HTERT RPE-1 (cell line): ENCODE data around the gene SPATA13.

Experiments used
- in situ Hi-C: fragments of 300-500 bp; cut with MboI; formaldehyde crosslinking; loops from 4 replicates; pipeline ENCODE4 v1.14.3; 2020; ENCODE audit warnings: low sequenced_read_pairs

Gene SPATA13

DNA sequence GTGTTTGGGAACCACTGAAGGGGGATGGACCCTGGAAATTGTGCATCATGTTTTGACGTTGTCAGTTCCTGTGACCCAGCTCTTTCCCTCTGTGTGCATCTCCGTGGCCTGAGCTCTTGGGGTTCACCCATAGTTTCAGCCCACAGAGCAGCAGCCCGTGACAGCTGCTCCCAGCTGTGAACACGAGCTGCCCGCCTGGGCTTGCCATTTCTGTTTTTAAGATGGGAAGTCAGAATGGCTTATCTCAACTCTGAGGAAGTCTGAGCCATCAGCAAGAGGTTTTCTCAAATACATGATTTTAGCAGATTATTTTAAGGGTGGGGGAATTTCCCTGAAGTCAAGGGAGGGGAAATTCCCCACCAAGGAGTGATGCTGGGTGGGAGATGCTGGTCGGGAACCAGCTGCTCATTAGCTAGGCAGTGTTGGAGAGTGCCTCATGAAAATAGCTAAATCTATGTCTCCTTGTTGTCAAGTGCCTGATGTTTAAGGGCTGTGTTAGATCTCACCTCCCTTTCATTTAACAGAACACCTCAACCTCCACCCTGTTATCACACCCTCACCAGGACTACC, 114.0 kb downstream of the SPATA13 start:
- in situ Hi-C loops: no loop called here

DNA sequence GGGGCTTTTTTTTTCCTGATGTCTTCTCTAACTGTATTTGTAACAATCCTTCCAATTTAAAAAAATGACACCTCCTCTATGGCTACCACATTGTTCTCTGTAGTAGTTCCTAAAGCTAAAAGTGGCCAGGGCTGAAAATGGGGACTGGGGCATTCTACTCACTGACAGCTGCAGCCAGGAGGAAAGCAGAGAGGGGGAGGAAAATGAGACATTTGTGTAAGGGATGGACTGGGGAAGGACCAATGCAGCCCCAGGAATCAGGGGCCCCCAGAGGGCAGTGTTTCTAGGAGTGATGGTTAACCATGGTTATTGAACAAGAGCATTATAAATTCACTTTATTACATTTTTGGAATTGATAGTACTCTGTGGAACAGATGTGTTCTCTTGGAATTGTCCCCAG, 114.5 kb downstream of the SPATA13 start:
- in situ Hi-C loops: no loop called here

- in situ Hi-C loops: no loop called here
Observed at GRCh38 chr13:24276306-24276705, 115.8 kb downstream of the SPATA13 start.

DNA sequence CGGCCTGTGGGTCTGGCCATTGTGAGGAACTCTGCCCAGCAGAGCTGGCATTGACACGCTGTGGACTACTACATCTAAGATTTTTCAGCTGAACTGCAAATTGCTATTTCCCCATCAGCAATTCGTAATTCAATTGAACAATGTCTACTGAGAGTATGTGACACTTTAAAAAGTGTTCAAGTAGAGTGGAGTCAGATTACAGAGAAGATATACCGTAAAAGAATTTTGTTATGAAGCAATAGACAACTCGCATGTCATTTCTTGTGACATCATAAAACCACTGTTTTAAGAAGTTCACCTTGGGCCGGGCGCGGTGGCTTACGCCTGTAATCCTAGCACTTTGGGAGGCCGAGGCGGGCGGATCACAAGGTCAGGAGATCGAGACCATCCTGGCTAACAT, 116.3 kb downstream of the SPATA13 start:
- in situ Hi-C loops: no loop called here

DNA sequence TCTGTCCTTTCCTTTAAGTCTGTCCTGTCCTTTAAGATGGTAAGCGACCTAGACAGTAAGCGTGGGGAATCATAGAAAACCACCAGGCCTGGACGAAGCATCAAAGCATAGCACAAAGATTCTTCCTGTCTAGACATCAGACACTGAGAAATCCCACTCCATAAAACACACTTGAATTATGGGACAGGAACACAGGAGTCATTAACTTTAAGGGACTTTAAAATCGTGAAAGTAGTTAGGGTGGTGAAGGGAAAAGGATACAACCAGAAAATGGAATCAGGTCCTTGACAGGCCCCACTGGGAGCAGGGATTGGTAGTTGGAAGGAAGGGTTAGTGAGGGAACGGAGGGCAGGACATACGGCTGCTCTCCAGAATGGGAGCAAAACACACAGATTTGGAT, 117.2 kb downstream of the SPATA13 start:
- in situ Hi-C loops: no loop called here

GRCh38 chr13:24279327-24280110, 119.0 kb downstream of the SPATA13 start:
- in situ Hi-C loops: no loop called here

- in situ Hi-C loops: no loop called here
Observed at GRCh38 chr13:24280720-24281119, 120.2 kb downstream of the SPATA13 start.

DNA sequence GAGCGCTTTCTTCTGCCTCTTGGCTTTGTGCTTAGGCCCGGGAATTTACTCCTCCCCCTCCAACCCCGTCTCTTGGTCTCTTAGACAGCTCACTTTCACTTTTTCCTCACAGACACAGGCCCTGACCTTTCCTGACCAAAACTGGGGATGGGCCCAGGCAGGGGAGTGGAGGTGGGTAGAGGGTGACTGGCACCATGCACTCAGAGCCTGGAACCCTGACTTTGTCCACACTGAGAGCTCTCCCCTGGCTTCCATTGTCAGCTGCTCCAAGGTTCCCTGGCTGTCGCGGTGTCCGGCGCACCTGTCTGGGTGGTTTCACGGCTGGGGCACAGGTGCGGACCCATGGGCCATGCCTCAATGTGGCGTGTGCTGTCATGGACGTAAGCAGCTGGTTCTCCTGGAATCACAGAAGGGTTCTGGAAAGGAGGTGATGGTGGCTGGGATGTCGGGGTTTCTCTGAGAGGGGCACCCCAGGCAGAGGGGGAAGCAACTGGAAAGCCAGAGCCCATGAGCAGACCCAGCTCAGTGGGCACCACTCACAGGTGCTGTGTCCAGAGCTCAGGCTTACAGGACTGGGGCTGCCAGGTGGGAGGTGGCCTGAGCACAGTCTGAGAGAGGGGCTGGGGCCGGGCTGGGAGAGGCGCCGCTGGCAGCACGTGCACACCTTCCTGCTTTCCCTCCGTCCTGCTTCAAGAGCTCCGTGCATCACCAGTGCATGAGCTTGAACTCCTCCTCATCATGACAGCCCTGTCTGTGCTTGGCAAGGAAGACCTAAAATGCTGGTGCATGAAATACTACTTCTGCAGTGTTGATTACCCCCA, 120.9 kb downstream of the SPATA13 start:
- in situ Hi-C loops: no loop called here

- in situ Hi-C loops: no loop called here
Observed at GRCh38 chr13:24282256-24282655, 121.7 kb downstream of the SPATA13 start.

- in situ Hi-C loops: no loop called here
Observed at GRCh38 chr13:24284889-24285565, 124.5 kb downstream of the SPATA13 start.

- in situ Hi-C loops: no loop called here
Observed at GRCh38 chr13:24286624-24287023, 126.1 kb downstream of the SPATA13 start.

DNA sequence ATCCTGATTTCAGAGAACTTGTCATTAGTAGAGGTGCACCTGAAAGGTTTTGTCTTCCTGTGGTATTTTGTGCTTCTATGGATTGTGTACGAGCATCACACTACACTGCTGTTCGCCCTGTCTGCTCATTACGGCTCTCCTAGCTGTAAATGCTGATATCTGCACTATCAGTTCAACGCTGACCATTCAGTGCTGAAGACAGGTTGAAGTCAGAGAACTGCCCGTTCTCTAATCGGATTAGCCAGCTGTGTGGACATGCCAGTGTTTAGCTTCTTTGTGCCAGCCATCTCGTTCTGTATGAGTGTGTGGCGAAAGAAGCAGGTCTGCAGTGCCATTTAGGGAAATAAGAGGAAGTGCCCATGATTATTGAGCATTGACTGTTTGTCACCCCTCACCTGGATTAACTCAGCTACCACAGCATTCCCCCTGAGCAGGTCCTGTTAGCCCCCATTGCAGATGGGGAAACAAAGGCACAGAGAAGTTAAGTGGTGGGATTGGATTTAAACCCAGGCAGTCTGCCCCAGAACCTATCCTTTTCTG, 127.3 kb downstream of the SPATA13 start:
- in situ Hi-C loops: no loop called here

DNA sequence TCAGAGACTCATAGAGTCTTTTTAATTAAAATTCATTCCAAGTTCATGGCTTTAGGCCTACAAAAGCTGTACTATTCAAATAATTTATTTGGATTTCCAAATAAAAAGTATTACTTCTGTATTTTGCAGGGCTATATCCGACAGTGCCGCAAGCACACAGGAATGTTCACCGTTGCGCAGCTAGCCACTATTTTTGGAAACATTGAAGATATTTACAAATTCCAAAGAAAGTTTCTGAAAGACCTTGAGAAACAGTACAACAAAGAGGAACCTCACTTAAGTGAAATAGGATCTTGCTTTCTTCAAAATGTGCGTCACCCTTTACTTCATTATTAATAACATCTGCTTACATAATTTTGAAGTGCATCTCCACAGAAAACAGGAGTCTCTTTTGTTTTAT, 128.3 kb downstream of the SPATA13 start:
- in situ Hi-C loops: no loop called here

DNA sequence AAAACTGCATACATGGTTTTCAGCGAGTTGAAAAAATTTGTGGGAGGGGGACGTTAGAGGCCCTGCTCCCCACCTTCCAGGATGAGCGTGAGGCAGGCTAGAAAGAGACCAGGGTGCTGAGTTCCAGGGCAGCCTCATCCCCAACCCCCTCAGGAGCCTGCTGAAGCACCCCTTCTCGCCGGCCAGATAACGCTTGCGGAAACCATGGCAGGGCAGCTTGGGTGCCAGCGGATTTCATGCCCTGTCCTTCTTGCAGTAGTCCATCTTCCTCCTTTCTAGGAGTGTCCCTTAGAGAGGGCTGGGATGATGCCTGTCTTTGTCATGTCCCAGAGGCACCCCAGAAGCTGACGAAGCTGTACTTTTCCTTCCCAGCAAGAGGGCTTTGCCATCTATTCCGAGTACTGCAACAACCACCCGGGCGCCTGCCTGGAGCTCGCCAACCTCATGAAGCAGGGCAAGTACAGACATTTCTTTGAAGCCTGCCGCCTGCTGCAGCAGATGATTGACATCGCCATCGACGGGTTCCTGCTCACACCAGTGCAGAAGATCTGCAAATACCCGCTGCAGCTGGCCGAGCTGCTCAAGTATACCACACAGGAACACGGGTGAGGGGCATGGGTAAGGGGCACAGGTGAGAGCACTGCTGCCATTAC, 129.9 kb downstream of the SPATA13 start:
- in situ Hi-C loops: no loop called here

DNA sequence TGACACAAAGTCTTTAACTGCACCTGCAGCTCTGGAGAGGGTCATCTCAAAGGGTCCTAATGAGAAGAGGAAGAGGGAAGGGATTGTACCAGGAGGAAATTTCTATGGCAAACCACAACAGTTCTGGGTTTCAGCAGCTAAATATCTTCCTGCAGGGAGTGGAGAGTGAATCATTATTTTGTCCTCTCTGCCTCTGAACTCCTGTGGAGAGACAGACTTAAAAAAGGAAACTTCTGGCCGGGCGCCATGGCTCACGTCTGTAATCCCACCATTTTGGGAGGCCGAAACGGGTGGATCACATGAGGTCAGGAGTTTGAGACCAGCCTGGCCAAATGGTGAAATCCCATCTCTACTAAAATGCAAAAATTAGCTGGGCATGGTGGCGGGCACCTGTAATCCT, 132.0 kb downstream of the SPATA13 start:
- in situ Hi-C loops: no loop called here

DNA sequence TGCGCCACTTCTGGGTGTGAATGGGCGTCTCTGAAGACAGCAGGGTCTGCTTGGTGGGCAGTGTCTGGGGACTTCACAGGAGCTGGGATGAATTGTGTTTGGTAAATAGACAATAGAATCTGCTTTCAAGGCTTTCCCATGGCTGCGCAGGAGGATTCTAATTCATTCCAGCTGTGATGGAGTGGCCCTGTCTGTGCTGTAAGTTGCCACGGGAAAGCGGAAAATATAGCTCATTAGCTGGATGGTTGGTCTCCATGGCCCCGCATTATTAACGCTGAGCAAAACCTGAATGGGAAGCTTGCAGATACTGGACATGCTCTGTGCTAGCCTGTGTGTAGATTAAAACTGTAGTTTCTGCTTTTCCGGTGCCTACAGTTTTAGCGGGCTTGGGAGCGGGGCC, 133.2 kb downstream of the SPATA13 start:
- in situ Hi-C loops: no loop called here

- in situ Hi-C loops: no loop called here
Observed at GRCh38 chr13:24299488-24300114, 139.1 kb downstream of the SPATA13 start.

GRCh38 chr13:24301434-24301833, 140.9 kb downstream of the SPATA13 start:
- in situ Hi-C loops: no loop called here

DNA sequence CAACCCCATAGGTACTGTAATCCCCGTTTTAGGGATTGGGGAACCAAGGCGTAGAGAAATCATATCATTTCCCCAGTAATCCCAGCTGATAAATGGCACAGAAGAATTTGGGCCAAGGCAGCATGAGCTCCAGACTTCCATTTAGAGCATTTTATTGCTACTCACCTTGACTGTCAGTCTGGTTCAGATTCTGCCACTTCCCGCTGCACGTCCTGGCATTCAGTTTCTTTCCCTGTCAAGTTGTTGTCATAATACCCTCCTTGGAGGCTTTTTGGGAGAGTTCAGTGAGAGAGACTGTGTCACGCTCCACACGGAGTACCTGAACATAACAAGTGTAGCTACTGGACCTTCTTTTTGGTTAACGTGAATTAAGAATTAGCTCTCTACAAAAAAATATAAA, 141.4 kb downstream of the SPATA13 start:
- in situ Hi-C loops: no loop called here

DNA sequence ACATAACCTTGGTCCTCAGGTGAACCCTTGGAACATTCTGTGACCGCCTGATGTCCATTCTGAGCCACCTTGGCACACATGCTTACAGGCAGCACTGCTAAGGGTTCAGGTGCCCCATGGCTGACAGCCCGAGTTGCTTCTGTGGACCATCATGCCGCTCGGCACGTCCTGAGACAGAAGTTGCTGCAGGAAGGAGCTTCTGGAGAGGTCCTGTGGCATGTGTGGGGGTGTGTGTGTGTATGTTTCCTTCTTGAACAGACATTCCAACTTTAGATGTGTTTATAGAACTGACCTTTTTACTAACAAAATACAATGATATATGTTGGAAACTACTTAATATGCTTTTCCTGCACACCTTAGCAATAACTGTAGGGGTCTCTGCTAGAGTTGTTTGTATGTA, 144.1 kb downstream of the SPATA13 start:
- in situ Hi-C loops: no loop called here
